ENCODE results near the gene MAOB. TPM values are rescaled to one million over a fixed set of nuclear protein-coding genes. Genes with fewer than 3 reads are reported as not detected.

MAOB gene
- total RNA-seq, 1 experiment from 2014 or later: 0.74 TPM

- CTCF ChIA-PET: interaction anchor here (0.6 kb wide), 1 partner anchor 290 kb away, joined by 6 read pairs; no protein-coding TSS in a partner anchor
- Mint-ChIP-seq H3K36me3 (no peaks in the 10 kb centered on the region), H3K27me3 (ENCODE audit: low read depth) (no peaks in the 10 kb centered on the region), H3K4me1 (peaks cover 6% of the 10 kb centered on the region), H3K27ac (no peak overlapping the region), H3K4me3 (no peak overlapping the region), H3K9me3 (no peaks in the 10 kb centered on the region)
- POLR2A ChIA-PET: no interaction called here
- no peak for ATAC-seq
- TF ChIP-seq ZNF423 (CRISPR knock-in tag; IDR thresholded peaks at IDR 0.05): no peak
- TF ChIP-seq ZNF416 (CRISPR knock-in tag; IDR thresholded peaks at IDR 0.05): no peak
- TF ChIP-seq ZBTB21 (CRISPR knock-in tag; IDR thresholded peaks at IDR 0.05; ENCODE audit: borderline replicate concordance): no peak
- TF ChIP-seq CREM (CRISPR knock-in tag; IDR thresholded peaks at IDR 0.05): no peak
- TF ChIP-seq ESRRA (CRISPR knock-in tag; IDR thresholded peaks at IDR 0.05; ENCODE audit: borderline replicate concordance): no peak
- no peak for TF ChIP-seq ZNF396 (CRISPR knock-in tag; IDR thresholded peaks at IDR 0.05; ENCODE audit: borderline replicate concordance)
- TF ChIP-seq HMGA2 (CRISPR knock-in tag; IDR thresholded peaks at IDR 0.05): no peak
- no peak for TF ChIP-seq OVOL2 (CRISPR knock-in tag; IDR thresholded peaks at IDR 0.05; ENCODE audit: borderline replicate concordance)
- no peak for DNase-seq (ENCODE audit: low spot score)
These were observed 33.1 kb downstream of the MAOB start for GRCh38 chrX:43849173-43849572.

- ChIA-PET POLR2A (no interaction called here), CTCF (no interaction called here)
- H3K9me3 Mint-ChIP-seq: no peaks in the 10 kb centered on the region
- TF ChIP-seq ZNF121 (CRISPR knock-in tag; IDR thresholded peaks at IDR 0.05): no peak
- no peak for TF ChIP-seq MXD4 (CRISPR knock-in tag; IDR thresholded peaks at IDR 0.05; ENCODE audit: borderline replicate concordance)
- no peak for TF ChIP-seq ZNF396 (CRISPR knock-in tag; IDR thresholded peaks at IDR 0.05; ENCODE audit: borderline replicate concordance)
- no peak for TF ChIP-seq ESRRA (CRISPR knock-in tag; IDR thresholded peaks at IDR 0.05; ENCODE audit: borderline replicate concordance)
- TF ChIP-seq NR2C2 (CRISPR knock-in tag; IDR thresholded peaks at IDR 0.05): no peak
- TF ChIP-seq JAZF1 (CRISPR knock-in tag; IDR thresholded peaks at IDR 0.05): no peak
- no peaks in the 10 kb centered on the region for H3K36me3 Mint-ChIP-seq
- DNase-seq (ENCODE audit: low spot score) (no peak), ATAC-seq (no peak)
- no peak overlapping the region for H3K4me3 Mint-ChIP-seq
- no peak overlapping the region for H3K27ac Mint-ChIP-seq
- H3K27me3 Mint-ChIP-seq (ENCODE audit: low read depth): no peaks in the 10 kb centered on the region
- peaks cover 6% of the 10 kb centered on the region for H3K4me1 Mint-ChIP-seq
These were observed 34.9 kb downstream of the MAOB start for GRCh38 chrX:43847352-43847751.

GRCh38 chrX:43846558-43846957, 35.7 kb downstream of the MAOB start:
- DNase-seq (ENCODE audit: low spot score) (no peak), ATAC-seq (no peak)
- Mint-ChIP-seq H3K9me3 (no peaks in the 10 kb centered on the region), H3K4me1 (peaks cover 6% of the 10 kb centered on the region), H3K27ac (no peak overlapping the region), H3K27me3 (ENCODE audit: low read depth) (no peaks in the 10 kb centered on the region), H3K4me3 (no peak overlapping the region), H3K36me3 (no peaks in the 10 kb centered on the region)
- ChIA-PET CTCF (no interaction called here), POLR2A (no interaction called here)
- TF ChIP-seq ZBTB21 (CRISPR knock-in tag; IDR thresholded peaks at IDR 0.05; ENCODE audit: borderline replicate concordance): no peak
- no peak for TF ChIP-seq ETV6 (CRISPR knock-in tag; IDR thresholded peaks at IDR 0.05)
- no peak for TF ChIP-seq NFE2L1 (CRISPR knock-in tag; IDR thresholded peaks at IDR 0.05)
- no peak for TF ChIP-seq ZNF219 (CRISPR knock-in tag; IDR thresholded peaks at IDR 0.05; ENCODE audit: borderline replicate concordance)
- TF ChIP-seq MYBL2 (CRISPR knock-in tag; IDR thresholded peaks at IDR 0.05): no peak
- no peak for TF ChIP-seq FOXP4 (CRISPR knock-in tag; IDR thresholded peaks at IDR 0.05)
- no peak for TF ChIP-seq E2F1 (CRISPR knock-in tag; IDR thresholded peaks at IDR 0.05)
- no peak for TF ChIP-seq IRF1 (CRISPR knock-in tag; IDR thresholded peaks at IDR 0.05)
- TF ChIP-seq HMGA2 (CRISPR knock-in tag; IDR thresholded peaks at IDR 0.05): no peak
- TF ChIP-seq GRHL2 (CRISPR knock-in tag; IDR thresholded peaks at IDR 0.05; ENCODE audit: insufficient replicate concordance, severe bottlenecking): no peak
- no peak for TF ChIP-seq ZNF263 (CRISPR knock-in tag; IDR thresholded peaks at IDR 0.05; ENCODE audit: low read depth)
- TF ChIP-seq ZNF416 (CRISPR knock-in tag; IDR thresholded peaks at IDR 0.05): no peak
- no peak for TF ChIP-seq USF2 (CRISPR knock-in tag; IDR thresholded peaks at IDR 0.05)
- TF ChIP-seq SMAD3 (CRISPR knock-in tag; IDR thresholded peaks at IDR 0.05; ENCODE audit: borderline replicate concordance): no peak
- TF ChIP-seq FOXK1 (CRISPR knock-in tag; IDR thresholded peaks at IDR 0.05): no peak
